HepG2 (cell line): Measurements from ENCODE around the gene ABCC1. TPM values are rescaled to one million over a fixed set of nuclear protein-coding genes. Genes with fewer than 3 reads are reported as not detected.
A peak's percentile ranks its signal among the peaks of the same experiment; 100 is the strongest.

Experiments
- AGO2 ChIP-seq: fragments of 200-400 bp; formaldehyde crosslinking; optimal IDR thresholded peaks from 2 replicates; pipeline ENCODE3; 2017; ENCODE audit warnings: mild to moderate bottlenecking, low read depth, low read length, moderate library complexity
- HNF4A ChIP-seq: sonication (generic); formaldehyde crosslinking; IDR thresholded peaks from 2 replicates; pipeline ENCODE4 v1.4.0; 2020; ENCODE audit warnings: missing genetic modification reagents
- HOXA5 ChIP-seq: sonication (generic); formaldehyde crosslinking; IDR thresholded peaks from 2 replicates; pipeline ENCODE4 v1.4.0; 2020; ENCODE audit warnings: missing genetic modification reagents
- ISX ChIP-seq: sonication (generic); formaldehyde crosslinking; conservative IDR thresholded peaks from 2 replicates; pipeline ENCODE4 v1.5.0; 2020; ENCODE audit warnings: missing genetic modification reagents
- PAXIP1 ChIP-seq: sonication (generic); formaldehyde crosslinking; conservative IDR thresholded peaks from 2 replicates; pipeline ENCODE4 v1.4.0; 2020; ENCODE audit warnings: mild to moderate bottlenecking, missing genetic modification reagents, moderate library complexity
- POLR2AphosphoS5 ChIP-seq: IDR thresholded peaks from 2 replicates; pipeline ENCODE4 v1.6.1; 2012; ENCODE audit warnings: low read depth, low read length
- REPIN1 ChIP-seq: sonication (generic); formaldehyde crosslinking; IDR thresholded peaks from 2 replicates; pipeline ENCODE4 v1.8.0; 2022; ENCODE audit warnings: missing genetic modification reagents, low read depth, mild to moderate bottlenecking, borderline replicate concordance
- SAP130 ChIP-seq: IDR thresholded peaks from 2 replicates; pipeline ENCODE4 v1.6.1; 2016; ENCODE audit warnings: low read depth
- SIX4 ChIP-seq: sonication (generic); formaldehyde crosslinking; IDR thresholded peaks from 2 replicates; pipeline ENCODE4 v1.4.0; 2020; ENCODE audit warnings: missing genetic modification reagents
- SNAPC2 ChIP-seq: sonication (generic); formaldehyde crosslinking; IDR thresholded peaks from 2 replicates; pipeline ENCODE4 v1.8.1; 2022; ENCODE audit warnings: mild to moderate bottlenecking, missing genetic modification reagents
- YY1 ChIP-seq: IDR thresholded peaks from 2 replicates; pipeline ENCODE4 v1.6.1; 2011; ENCODE audit warnings: low read length, low read depth, moderate library complexity, mild to moderate bottlenecking; ENCODE audit not compliant: insufficient read depth, insufficient replicate concordance
- ZHX1 ChIP-seq: sonication (generic); formaldehyde crosslinking; IDR thresholded peaks from 2 replicates; pipeline ENCODE4 v1.8.1; 2022; ENCODE audit warnings: low read depth, mild to moderate bottlenecking, missing genetic modification reagents
- ZNF121 ChIP-seq: sonication (generic); formaldehyde crosslinking; IDR thresholded peaks from 2 replicates; pipeline ENCODE4 v1.5.0; 2020; ENCODE audit warnings: mild to moderate bottlenecking, missing genetic modification reagents
- ZNF597 ChIP-seq: sonication (generic); formaldehyde crosslinking; IDR thresholded peaks from 2 replicates; pipeline ENCODE4 v1.5.0; 2020; ENCODE audit warnings: missing genetic modification reagents
- ZNF792 ChIP-seq: IDR thresholded peaks from 2 replicates; pipeline ENCODE4 v1.6.1; 2016
- polyA plus RNA-seq, 8 experiments: library from polyadenylated mRNA; depleted of rRNA in 3 of 8; stranded (reverse) in 7 of 8; unstranded in 1 of 8; fragments of >200 nt; fragmentation: Illumina TruSeq in 4 of 8; extraction: Trizol in 4 of 8; gene quantifications; 2 replicates each; pipeline versions ENCODE4 v1.2.1 to v1.2.3, GENCODE V29; 2011 to 2016; ENCODE audit warnings: low read depth in 4 of 8, missing spikeins in 1 of 8, mixed read lengths in 1 of 8; ENCODE audit not compliant: insufficient read depth in 1 of 8
- total RNA-seq, 5 experiments: library from RNA; depleted of rRNA; stranded (reverse); fragments of >200 nt; fragmentation: Illumina TruSeq; extraction: Trizol; gene quantifications; 2 replicates each; pipeline ENCODE4 v1.2.3, GENCODE V29; 2016; ENCODE audit warnings: low read depth in 1 of 5
- TF ChIP-seq, protein P1 (sequence below), 2 experiments: IDR thresholded peaks; 2 replicates each; pipeline ENCODE4 v1.6.1; 2011 to 2012; ENCODE audit warnings: low read length in 2 of 2, borderline replicate concordance in 1 of 2, low read depth in 1 of 2, mild to moderate bottlenecking in 1 of 2, moderate library complexity in 1 of 2
- TF ChIP-seq, protein P2 (sequence below): sonication (generic); formaldehyde crosslinking; IDR thresholded peaks from 2 replicates; pipeline ENCODE4 v1.4.0; 2020; ENCODE audit warnings: missing genetic modification reagents, borderline replicate concordance

ABCC1 gene
- total and polyA plus RNA-seq, 2 of the 13 experiments (the other 11 are each of a cell fraction or from before 2014, with no cell fraction given) = 13.0 to 30.6 TPM

DNA sequence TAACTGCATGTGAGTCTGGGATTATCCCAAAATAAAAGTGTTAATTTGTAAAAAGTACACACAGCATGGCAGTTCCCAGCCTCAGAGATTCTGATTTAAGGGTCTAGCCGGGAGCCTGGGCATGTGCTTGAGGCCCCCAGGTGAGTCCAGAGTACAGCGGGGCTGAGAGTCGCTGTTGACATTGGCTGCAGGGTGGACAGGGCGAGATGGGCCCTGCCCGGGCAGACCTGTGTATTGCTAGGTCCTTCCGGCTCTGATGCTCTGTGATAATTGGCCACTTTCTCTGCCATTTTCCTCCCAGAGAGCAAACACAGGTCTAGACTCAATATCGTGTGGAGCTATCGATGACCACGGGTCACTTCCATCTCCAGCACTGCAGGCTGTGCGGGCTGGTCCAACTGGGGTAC is 200.3 kb downstream of the ABCC1 start (continued):
- peak; percentile 43; the same call in 1 of the 2 replicates for TF ChIP-seq SIX4
- 0 out of 2 replicates have a peak, but pooled peaks have one; percentile 67 for TF ChIP-seq SNAPC2 (CRISPR knock-in tag)
- peak; percentile 29; the same call in 1 of the 2 replicates for TF ChIP-seq POLR2AphosphoS5
- TF ChIP-seq PAXIP1 (CRISPR knock-in tag) = peak; percentile 93
- TF ChIP-seq YY1 = peak; percentile 71
- TF ChIP-seq, protein P1, sequence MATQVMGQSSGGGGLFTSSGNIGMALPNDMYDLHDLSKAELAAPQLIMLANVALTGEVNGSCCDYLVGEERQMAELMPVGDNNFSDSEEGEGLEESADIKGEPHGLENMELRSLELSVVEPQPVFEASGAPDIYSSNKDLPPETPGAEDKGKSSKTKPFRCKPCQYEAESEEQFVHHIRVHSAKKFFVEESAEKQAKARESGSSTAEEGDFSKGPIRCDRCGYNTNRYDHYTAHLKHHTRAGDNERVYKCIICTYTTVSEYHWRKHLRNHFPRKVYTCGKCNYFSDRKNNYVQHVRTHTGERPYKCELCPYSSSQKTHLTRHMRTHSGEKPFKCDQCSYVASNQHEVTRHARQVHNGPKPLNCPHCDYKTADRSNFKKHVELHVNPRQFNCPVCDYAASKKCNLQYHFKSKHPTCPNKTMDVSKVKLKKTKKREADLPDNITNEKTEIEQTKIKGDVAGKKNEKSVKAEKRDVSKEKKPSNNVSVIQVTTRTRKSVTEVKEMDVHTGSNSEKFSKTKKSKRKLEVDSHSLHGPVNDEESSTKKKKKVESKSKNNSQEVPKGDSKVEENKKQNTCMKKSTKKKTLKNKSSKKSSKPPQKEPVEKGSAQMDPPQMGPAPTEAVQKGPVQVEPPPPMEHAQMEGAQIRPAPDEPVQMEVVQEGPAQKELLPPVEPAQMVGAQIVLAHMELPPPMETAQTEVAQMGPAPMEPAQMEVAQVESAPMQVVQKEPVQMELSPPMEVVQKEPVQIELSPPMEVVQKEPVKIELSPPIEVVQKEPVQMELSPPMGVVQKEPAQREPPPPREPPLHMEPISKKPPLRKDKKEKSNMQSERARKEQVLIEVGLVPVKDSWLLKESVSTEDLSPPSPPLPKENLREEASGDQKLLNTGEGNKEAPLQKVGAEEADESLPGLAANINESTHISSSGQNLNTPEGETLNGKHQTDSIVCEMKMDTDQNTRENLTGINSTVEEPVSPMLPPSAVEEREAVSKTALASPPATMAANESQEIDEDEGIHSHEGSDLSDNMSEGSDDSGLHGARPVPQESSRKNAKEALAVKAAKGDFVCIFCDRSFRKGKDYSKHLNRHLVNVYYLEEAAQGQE (IDR thresholded peaks at IDR 0.05; ENCODE audit: borderline replicate concordance in 1 of 2, low read depth in 1 of 2, low read length in 2 of 2) = 0 out of 4 replicates have a peak, but pooled peaks of 1 of the 2 experiments have one; percentile 22
- peak; percentile 66; the same call in 1 of the 2 replicates for TF ChIP-seq ZNF121 (CRISPR knock-in tag)
- no peak for TF ChIP-seq ZNF597 (CRISPR knock-in tag)
- TF ChIP-seq HOXA5 (CRISPR knock-in tag) = peak; percentile 85; the same call in 1 of the 2 replicates
- TF ChIP-seq, protein P2, sequence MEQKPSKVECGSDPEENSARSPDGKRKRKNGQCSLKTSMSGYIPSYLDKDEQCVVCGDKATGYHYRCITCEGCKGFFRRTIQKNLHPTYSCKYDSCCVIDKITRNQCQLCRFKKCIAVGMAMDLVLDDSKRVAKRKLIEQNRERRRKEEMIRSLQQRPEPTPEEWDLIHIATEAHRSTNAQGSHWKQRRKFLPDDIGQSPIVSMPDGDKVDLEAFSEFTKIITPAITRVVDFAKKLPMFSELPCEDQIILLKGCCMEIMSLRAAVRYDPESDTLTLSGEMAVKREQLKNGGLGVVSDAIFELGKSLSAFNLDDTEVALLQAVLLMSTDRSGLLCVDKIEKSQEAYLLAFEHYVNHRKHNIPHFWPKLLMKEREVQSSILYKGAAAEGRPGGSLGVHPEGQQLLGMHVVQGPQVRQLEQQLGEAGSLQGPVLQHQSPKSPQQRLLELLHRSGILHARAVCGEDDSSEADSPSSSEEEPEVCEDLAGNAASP (CRISPR knock-in tag) = peak; percentile 60
- peak; percentile 84 for TF ChIP-seq REPIN1
- no peak for TF ChIP-seq AGO2
- TF ChIP-seq SAP130 (CRISPR knock-in tag) = peak; percentile 53
- peak; percentile 78; the same call in 1 of the 2 replicates for TF ChIP-seq ZHX1
- peak; percentile 96 for TF ChIP-seq HNF4A (CRISPR knock-in tag)
- TF ChIP-seq ZNF792 = peak; percentile 62; the same call in 1 of the 2 replicates
- 0 out of 2 replicates have a peak, but pooled peaks have one; percentile 45 for TF ChIP-seq ISX (CRISPR knock-in tag)
